Endodermal cell (in vitro differentiated cells): ENCODE data around the gene COL4A6. TPM values are rescaled to one million over a fixed set of nuclear protein-coding genes. Genes with fewer than 3 reads are reported as not detected.

ENCODE experiments used
- DNase-seq: peaks from one replicate; pipeline ENCODE4 v3.0.0-alpha.2; 2017
- H3K27ac ChIP-seq: 2 replicates; pipeline ENCODE4 v1.5.1; 2013; ENCODE audit warnings: mild to moderate bottlenecking, low read depth, low read length, moderate library complexity
- H3K27me3 ChIP-seq: 2 replicates; pipeline ENCODE4 v1.6.1; 2013; ENCODE audit warnings: mild to moderate bottlenecking, low read length, moderate library complexity; ENCODE audit not compliant: insufficient read depth, control insufficient read depth, poor library complexity, severe bottlenecking
- H3K36me3 ChIP-seq: 2 replicates; pipeline ENCODE4 v1.7.0; 2013; ENCODE audit warnings: mild to moderate bottlenecking, low read length, moderate library complexity; ENCODE audit not compliant: control insufficient read depth, insufficient read depth
- H3K4me1 ChIP-seq: one replicate; pipeline ENCODE4 v1.7.0; 2013; ENCODE audit warnings: low read length; ENCODE audit not compliant: control insufficient read depth, insufficient read depth
- H3K4me3 ChIP-seq: 2 replicates; pipeline ENCODE4 v1.5.1; 2013; ENCODE audit warnings: mild to moderate bottlenecking, low read length, moderate library complexity
- H3K9ac ChIP-seq: 2 replicates; pipeline ENCODE4 v1.6.1; 2013; ENCODE audit warnings: mild to moderate bottlenecking, low read length, moderate library complexity; ENCODE audit not compliant: poor library complexity, severe bottlenecking; ENCODE audit errors: extremely low read depth
- H3K9me3 ChIP-seq: 2 replicates; pipeline ENCODE4 v1.6.1; 2013; ENCODE audit warnings: mild to moderate bottlenecking, low read length, moderate library complexity; ENCODE audit not compliant: control insufficient read depth
- H3K27ac Mint-ChIP-seq: 2 replicates; pipeline ENCODE4 v1.8.0; 2020; ENCODE audit warnings: mixed read lengths
- H3K27me3 Mint-ChIP-seq: 2 replicates; pipeline ENCODE4 v1.8.0; 2021; ENCODE audit warnings: mild to moderate bottlenecking, mixed read lengths; ENCODE audit not compliant: insufficient read depth
- H3K36me3 Mint-ChIP-seq: 2 replicates; pipeline ENCODE4 v1.8.0; 2020; ENCODE audit warnings: low read depth, mixed read lengths
- H3K4me1 Mint-ChIP-seq: 2 replicates; pipeline ENCODE4 v1.8.0; 2020; ENCODE audit warnings: mixed read lengths
- H3K4me3 Mint-ChIP-seq: 2 replicates; pipeline ENCODE4 v1.8.0; 2020; ENCODE audit warnings: mild to moderate bottlenecking, moderate library complexity, mixed read lengths
- H3K9me3 Mint-ChIP-seq: 2 replicates; pipeline ENCODE4 v1.8.0; 2020; ENCODE audit warnings: mild to moderate bottlenecking, mixed read lengths
- WGBS, 2 experiments: methylation state at CpG; one replicate each; pipeline versions ENCODE4 v1.1.5 to v1.1.7; 2013; ENCODE audit warnings: missing lambda C conversion rate in 2 of 2, mixed read lengths in 1 of 2; ENCODE audit not compliant: insufficient coverage in 1 of 2, insufficient read length in 1 of 2; 5-methylcytosine and 5-hydroxymethylcytosine counted together
- total RNA-seq, 2 donors: library from RNA; stranded (reverse); fragmentation: NEBNext Ultra II Directional in 1 of 2; extraction: Animal tissue kit (Norgen Biotek cat#: 25700) in 1 of 2; gene quantifications; 2 replicates in 1 of 2; 3 replicates in 1 of 2; pipeline ENCODE4 v1.2.1, GENCODE V29; 2021
- TF ChIP-seq, protein P1 (sequence below): fragments of 200-600 bp; sonication (generic); conservative IDR thresholded peaks from 2 replicates; pipeline ENCODE4 v1.5.0; 2021; ENCODE audit warnings: antibody characterized with exemption, mild to moderate bottlenecking

The COL4A6 gene
- total RNA-seq, 2 donors from 2014 or later, result 205 to 338 TPM

DNA sequence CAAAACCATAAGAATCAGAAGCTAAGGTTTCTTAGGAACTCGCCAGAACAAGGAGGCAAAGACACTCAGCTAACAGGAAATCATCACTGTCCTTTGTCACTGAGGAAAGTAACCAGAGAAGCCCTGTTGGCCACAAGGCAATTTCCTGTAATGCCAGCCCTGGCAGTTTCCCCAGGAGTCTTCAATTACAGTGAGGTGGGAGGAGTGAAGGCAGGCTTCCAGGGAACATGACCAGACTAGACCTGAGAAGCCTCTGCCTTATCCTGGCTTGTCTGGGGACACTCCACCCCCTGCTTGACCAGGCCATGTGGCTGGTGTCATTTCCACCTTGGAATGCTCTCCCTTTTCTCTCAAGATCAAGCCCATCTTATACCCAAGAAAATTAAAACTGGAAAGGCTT, 125.3 kb downstream of the COL4A6 start:
- H3K9me3 Mint-ChIP-seq, result peaks cover 3% of the 10 kb centered on the region
- TF ChIP-seq, protein P1, sequence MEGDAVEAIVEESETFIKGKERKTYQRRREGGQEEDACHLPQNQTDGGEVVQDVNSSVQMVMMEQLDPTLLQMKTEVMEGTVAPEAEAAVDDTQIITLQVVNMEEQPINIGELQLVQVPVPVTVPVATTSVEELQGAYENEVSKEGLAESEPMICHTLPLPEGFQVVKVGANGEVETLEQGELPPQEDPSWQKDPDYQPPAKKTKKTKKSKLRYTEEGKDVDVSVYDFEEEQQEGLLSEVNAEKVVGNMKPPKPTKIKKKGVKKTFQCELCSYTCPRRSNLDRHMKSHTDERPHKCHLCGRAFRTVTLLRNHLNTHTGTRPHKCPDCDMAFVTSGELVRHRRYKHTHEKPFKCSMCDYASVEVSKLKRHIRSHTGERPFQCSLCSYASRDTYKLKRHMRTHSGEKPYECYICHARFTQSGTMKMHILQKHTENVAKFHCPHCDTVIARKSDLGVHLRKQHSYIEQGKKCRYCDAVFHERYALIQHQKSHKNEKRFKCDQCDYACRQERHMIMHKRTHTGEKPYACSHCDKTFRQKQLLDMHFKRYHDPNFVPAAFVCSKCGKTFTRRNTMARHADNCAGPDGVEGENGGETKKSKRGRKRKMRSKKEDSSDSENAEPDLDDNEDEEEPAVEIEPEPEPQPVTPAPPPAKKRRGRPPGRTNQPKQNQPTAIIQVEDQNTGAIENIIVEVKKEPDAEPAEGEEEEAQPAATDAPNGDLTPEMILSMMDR, result no peak
- peaks cover 48% of the 10 kb centered on the region for H3K36me3 Mint-ChIP-seq
- H3K27me3 Mint-ChIP-seq, result no peaks in the 10 kb centered on the region
- H3K4me1 Mint-ChIP-seq, result peaks cover 44% of the 10 kb centered on the region
- Histone ChIP-seq H3K9ac (no peak overlapping the region), H3K36me3 (peaks cover 24% of the 10 kb centered on the region), H3K27me3 (no peaks in the 10 kb centered on the region), H3K4me1 (no peaks in the 10 kb centered on the region), H3K27ac (no peak overlapping the region), H3K9me3 (peaks cover 5% of the 10 kb centered on the region), H3K4me3 (no peak overlapping the region)
- WGBS, 2 experiments, result 81% methylated on average over 1 of the region's 1 CpG; no CpG with 5 or more reads in 1 of the 2 experiments
- peak; percentile 72 for DNase-seq
- H3K4me3 Mint-ChIP-seq, result no peak overlapping the region
- H3K27ac Mint-ChIP-seq, result peak overlapping the region; percentile 57

DNA sequence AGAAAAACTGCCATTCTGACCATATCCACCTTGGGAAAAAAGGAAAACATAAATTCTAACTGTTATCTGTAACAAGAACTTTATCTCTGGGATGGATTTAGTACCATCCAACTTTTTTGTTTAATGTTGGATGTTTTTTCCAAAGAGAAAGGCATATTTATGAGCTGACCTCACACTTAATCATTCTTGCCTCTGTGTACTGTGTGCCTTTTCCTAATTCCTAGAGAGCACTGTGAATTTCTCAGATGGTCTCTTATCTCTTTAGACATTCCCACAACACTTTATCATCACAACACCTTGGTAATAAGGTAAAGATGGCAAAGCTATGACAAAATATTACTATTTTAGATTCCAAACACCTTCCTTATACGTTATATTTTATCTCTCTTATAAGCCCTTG, 126.2 kb downstream of the COL4A6 start:
- WGBS, 2 experiments, result no CpG with 5 or more reads among the region's 1 CpG
- no peak overlapping the region for H3K4me3 Mint-ChIP-seq
- no peak overlapping the region for H3K27ac Mint-ChIP-seq
- H3K36me3 Mint-ChIP-seq, result peaks cover 45% of the 10 kb centered on the region
- no peaks in the 10 kb centered on the region for H3K27me3 Mint-ChIP-seq
- peaks cover 2% of the 10 kb centered on the region for H3K9me3 Mint-ChIP-seq
- H3K27me3 ChIP-seq, result no peaks in the 10 kb centered on the region
- no peak overlapping the region for H3K4me3 ChIP-seq
- peaks cover 3% of the 10 kb centered on the region for H3K9me3 ChIP-seq
- H3K4me1 ChIP-seq, result no peaks in the 10 kb centered on the region
- TF ChIP-seq, protein P1, result no peak
- no peak for DNase-seq
- H3K36me3 ChIP-seq, result peaks cover 24% of the 10 kb centered on the region
- H3K4me1 Mint-ChIP-seq, result peaks cover 49% of the 10 kb centered on the region
- no peak overlapping the region for H3K27ac ChIP-seq
- H3K9ac ChIP-seq, result no peak overlapping the region

GRCh38 chrX:108310506-108310905, 127.7 kb downstream of the COL4A6 start:
- H3K9me3 ChIP-seq, result no peaks in the 10 kb centered on the region
- no peak overlapping the region for H3K4me3 ChIP-seq
- no peak overlapping the region for H3K9ac ChIP-seq
- Mint-ChIP-seq H3K27ac (no peak overlapping the region), H3K4me1 (peaks cover 40% of the 10 kb centered on the region), H3K9me3 (no peaks in the 10 kb centered on the region), H3K4me3 (no peak overlapping the region), H3K36me3 (peaks cover 36% of the 10 kb centered on the region), H3K27me3 (no peaks in the 10 kb centered on the region)
- H3K27me3 ChIP-seq, result no peaks in the 10 kb centered on the region
- DNase-seq, result no peak
- no peak overlapping the region for H3K27ac ChIP-seq
- no peaks in the 10 kb centered on the region for H3K4me1 ChIP-seq
- TF ChIP-seq, protein P1, result no peak
- peaks cover 21% of the 10 kb centered on the region for H3K36me3 ChIP-seq
- WGBS, 2 experiments, result 92% methylated on average over 1 of the region's 1 CpG; no CpG with 5 or more reads in 1 of the 2 experiments
